ENCODE data around the gene HIC1.

Gene HIC1

GRCh38 chr17:2107050-2107449 lies 52.1 kb downstream of the HIC1 start:
- DNase-seq = no peak

GRCh38 chr17:2107506-2107905 lies 52.6 kb downstream of the HIC1 start:
- DNase-seq = peak; percentile 73

DNA sequence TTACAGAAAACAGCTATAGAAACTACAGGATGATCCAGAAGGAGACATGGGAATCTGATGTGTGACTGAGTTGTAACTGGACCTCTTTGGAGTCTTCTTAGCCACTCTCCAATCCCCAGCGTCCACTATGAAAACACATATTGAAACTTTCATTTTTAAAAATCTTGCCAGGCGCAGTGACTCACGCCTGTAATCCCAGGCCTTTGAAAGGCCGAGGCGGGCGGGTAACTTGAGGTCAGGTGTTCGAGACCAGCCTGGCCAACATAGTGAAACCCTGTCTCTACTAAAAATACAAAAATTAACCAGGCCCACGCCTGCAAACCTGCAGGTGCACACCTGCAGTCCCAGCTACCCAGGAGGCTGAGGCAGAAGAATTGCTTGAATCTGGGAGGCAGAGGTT lies 53.3 kb downstream of the HIC1 start:
- DNase-seq = no peak

- DNase-seq = no peak
Observed at GRCh38 chr17:2110436-2110835, 55.5 kb downstream of the HIC1 start.

- no peak for DNase-seq
Observed at GRCh38 chr17:2111691-2112090, 56.8 kb downstream of the HIC1 start.
